GM19397 (cell line): ENCODE results near the gene METTL26.

ENCODE experiments used
- ATAC-seq: cut with Tn5 transposase; IDR thresholded peaks from one replicate; pipeline ENCODE4 v1.9.1; 2021; ENCODE audit warnings: mild to moderate bottlenecking, moderate library complexity; ENCODE audit not compliant: unreplicated experiment

The METTL26 gene

GRCh38 chr16:675884-676564 lies 39.9 kb upstream of the METTL26 start:
- no peak for ATAC-seq

GRCh38 chr16:674968-675883 lies 39.1 kb upstream of the METTL26 start, which contains the start of gene RHBDL1:
RHBDL1 (plus strand) TSS chr16:675671; CDS start chr16:675791, 120 bp downstream.
- ATAC-seq, result no peak

- no peak for ATAC-seq
Measured at GRCh38 chr16:674214-674881, 38.2 kb upstream of the METTL26 start.

GRCh38 chr16:673399-673991 lies 37.4 kb upstream of the METTL26 start:
- ATAC-seq, result no peak

GRCh38 chr16:672851-673250 lies 36.7 kb upstream of the METTL26 start:
- ATAC-seq, result no peak

- no peak for ATAC-seq
Measured at GRCh38 chr16:672371-672770, 36.3 kb upstream of the METTL26 start.

GRCh38 chr16:671353-672131 lies 35.4 kb upstream of the METTL26 start:
- no peak for ATAC-seq

GRCh38 chr16:670485-671352 lies 34.6 kb upstream of the METTL26 start:
- no peak for ATAC-seq

GRCh38 chr16:669666-670065 lies 33.6 kb upstream of the METTL26 start:
- ATAC-seq, result no peak

- ATAC-seq, result no peak
Measured at GRCh38 chr16:668519-669171, 32.5 kb upstream of the METTL26 start.

- ATAC-seq, result peak; percentile 75
Measured at GRCh38 chr16:667780-668518, 31.8 kb upstream of the METTL26 start, which contains the start of gene RHOT2. RHOT2 (plus strand) TSS chr16:668132; CDS start chr16:668200, 68 bp downstream.

GRCh38 chr16:667113-667779 lies 31.1 kb upstream of the METTL26 start:
- no peak for ATAC-seq

GRCh38 chr16:666572-666971 lies 30.5 kb upstream of the METTL26 start:
- ATAC-seq, result no peak

GRCh38 chr16:662597-662996 lies 26.5 kb upstream of the METTL26 start:
- ATAC-seq, result no peak

- ATAC-seq, result no peak
Measured at GRCh38 chr16:662095-662494, 26.0 kb upstream of the METTL26 start.

- ATAC-seq, result no peak
Measured at GRCh38 chr16:661184-661821, 25.2 kb upstream of the METTL26 start.
